Hepatocyte (in vitro differentiated cells): Measurements from ENCODE around the gene PITX2.

Experiments used
- CTCF ChIP-seq: fragments of 200-600 bp; sonication (generic); IDR thresholded peaks from 2 replicates; pipeline ENCODE4 v1.5.1; 2016; ENCODE audit warnings: antibody characterized with exemption, mild to moderate bottlenecking; ENCODE audit not compliant: poor library complexity
- EZH2phosphoT487 ChIP-seq: fragments of 200-600 bp; sonication (generic); IDR thresholded peaks from one replicate; pipeline ENCODE4 v1.6.1; 2018; ENCODE audit warnings: antibody characterized with exemption, mild to moderate bottlenecking, low read depth, moderate library complexity; ENCODE audit not compliant: unreplicated experiment, severe bottlenecking

- TF ChIP-seq CTCF, result no peak
- peak; percentile 60 for TF ChIP-seq EZH2phosphoT487
Measured at GRCh38 chr4:110634350-110635162, 11.7 kb upstream of the PITX2 start.
